Keratinocyte (primary cell): ENCODE measurements around the gene SLC6A7. TPM values are rescaled to one million over a fixed set of nuclear protein-coding genes. Genes with fewer than 3 reads are reported as not detected.
A peak's percentile ranks its signal among the peaks of the same experiment; 100 is the strongest.

Experiments
- DNase-seq: peaks from one replicate; pipeline ENCODE4 v3.0.0-alpha.2; 2011; ENCODE audit warnings: low read depth, missing footprints, low spot score
- FAIRE-seq: peaks from 2 replicates; lab custom pipeline; 2011; peaks lifted over from hg19 to GRCh38; lab: Jason Lieb, UNC
- H2AFZ ChIP-seq: 2 replicates; pipeline ENCODE4 v1.6.0; 2012; ENCODE audit warnings: low read length, control low read depth, inconsistent platforms; ENCODE audit not compliant: control insufficient read depth
- H3K27ac ChIP-seq: 2 replicates; pipeline ENCODE4 v1.5.1; 2011; ENCODE audit warnings: low read length; ENCODE audit not compliant: control insufficient read depth, insufficient read depth
- H3K27me3 ChIP-seq: 3 replicates; pipeline ENCODE4 v1.6.0; 2011; ENCODE audit warnings: low read length; ENCODE audit not compliant: control insufficient read depth, insufficient read depth; ENCODE audit errors: extremely low read depth
- H3K36me3 ChIP-seq, 2 experiments: 2 replicates in 1 of 2; 3 replicates in 1 of 2; pipeline ENCODE4 v1.5.1; 2011; ENCODE audit warnings: low read length in 2 of 2, mild to moderate bottlenecking in 1 of 2; ENCODE audit not compliant: control insufficient read depth in 2 of 2, insufficient read depth in 2 of 2; ENCODE audit errors: extremely low read depth in 1 of 2
- H3K4me1 ChIP-seq: 3 replicates; pipeline ENCODE4 v1.5.1; 2011; ENCODE audit warnings: low read length; ENCODE audit not compliant: control insufficient read depth, insufficient read depth; ENCODE audit errors: extremely low read depth
- H3K4me2 ChIP-seq: 3 replicates; pipeline ENCODE4 v1.6.0; 2011; ENCODE audit warnings: low read depth, low read length; ENCODE audit not compliant: control insufficient read depth, insufficient read depth; ENCODE audit errors: extremely low read depth
- H3K4me3 ChIP-seq, 3 experiments: fragments of 200-600 bp in 1 of 3; sonication (generic) in 1 of 3; 2 replicates in 2 of 3; 3 replicates in 1 of 3; pipeline ENCODE4 v1.5.1; 2011 to 2016; ENCODE audit warnings: low read length in 3 of 3, mild to moderate bottlenecking in 3 of 3, control low read depth in 2 of 3, inconsistent platforms in 1 of 3, low read depth in 1 of 3, mixed read lengths in 1 of 3, mixed run types in 1 of 3, moderate library complexity in 1 of 3; ENCODE audit not compliant: control insufficient read depth in 2 of 3, insufficient read depth in 2 of 3; ENCODE audit errors: extremely low read depth in 1 of 3
- H3K79me2 ChIP-seq: 2 replicates; pipeline ENCODE4 v1.6.0; 2012; ENCODE audit warnings: low read length; ENCODE audit not compliant: control insufficient read depth, insufficient read depth
- H3K9ac ChIP-seq: 3 replicates; pipeline ENCODE4 v1.6.0; 2011; ENCODE audit warnings: low read length; ENCODE audit not compliant: control insufficient read depth, insufficient read depth; ENCODE audit errors: extremely low read depth
- H3K9me1 ChIP-seq: 3 replicates; pipeline ENCODE4 v1.6.0; 2011; ENCODE audit warnings: low read length; ENCODE audit not compliant: control insufficient read depth, insufficient read depth; ENCODE audit errors: extremely low read depth
- H3K9me3 ChIP-seq: 2 replicates; pipeline ENCODE4 v1.5.1; 2012; ENCODE audit warnings: low read depth, low read length; ENCODE audit not compliant: control insufficient read depth
- H4K20me1 ChIP-seq: 3 replicates; pipeline ENCODE4 v1.6.0; 2011; ENCODE audit warnings: low read length; ENCODE audit not compliant: control insufficient read depth, insufficient read depth; ENCODE audit errors: extremely low read depth
- EZH2 ChIP-seq: IDR thresholded peaks from one replicate; pipeline ENCODE4 v1.6.1; 2012; ENCODE audit warnings: inconsistent platforms, mild to moderate bottlenecking, low read length, moderate library complexity
- dilution Hi-C: fragments of 300-500 bp; cut with MboI; formaldehyde crosslinking; loops from one replicate; pipeline ENCODE4 v1.7.0; 2020; ENCODE audit warnings: low sequenced_read_pairs; ENCODE audit not compliant: extremely low pct_ligation_motif_present
- polyA minus RNA-seq, 3 experiments: library from RNA; depleted of rRNA, polyadenylated mRNA; stranded (reverse); fragments of >200 nt; gene quantifications; 1 replicate in 1 of 3; 2 replicates in 1 of 3; 3 replicates in 1 of 3; pipeline ENCODE4 v1.2.3, GENCODE V29; 2011
- polyA plus RNA-seq, 5 experiments: library from polyadenylated mRNA; depleted of rRNA in 3 of 5; stranded (reverse) in 3 of 5; stranded (forward) in 1 of 5; unstranded in 1 of 5; fragments of >200 nt; gene quantifications; 1 replicate in 1 of 5; 2 replicates in 3 of 5; 3 replicates in 1 of 5; pipeline versions ENCODE4 v1.2.1 to v1.2.3, GENCODE V29; 2011 to 2012; ENCODE audit warnings: missing spikeins in 2 of 5, low read depth in 1 of 5, low replicate concordance in 1 of 5
- TF ChIP-seq, protein P1 (sequence below), 3 experiments: IDR thresholded peaks in 1 of 3; conservative IDR thresholded peaks in 1 of 3; optimal IDR thresholded peaks in 1 of 3; 2 replicates in 2 of 3; 3 replicates in 1 of 3; pipeline versions ENCODE3 to v1.5.1; 2011; ENCODE audit warnings: low read length in 3 of 3, mild to moderate bottlenecking in 3 of 3, moderate library complexity in 2 of 3, control low read depth in 1 of 3, inconsistent platforms in 1 of 3; ENCODE audit not compliant: insufficient read depth in 2 of 3; ENCODE audit errors: extremely low read depth in 1 of 3

SLC6A7 gene
- polyA plus RNA-seq (not detected in 3 replicates), polyA minus RNA-seq (not detected in 3 replicates)
- polyA plus RNA-seq (2011; ENCODE audit: low read depth): not detected
- polyA plus RNA-seq (2011; cell fraction: cytosol; rRNA removed): not detected in 2 replicates
- not detected in 2 replicates for polyA plus RNA-seq (2011; cell fraction: nucleus; rRNA removed)
- polyA plus RNA-seq (2012; ENCODE audit: low replicate concordance): not detected in 2 replicates
- polyA minus RNA-seq (2011; cell fraction: cytosol; rRNA and poly(A)+ RNA removed): not detected
- polyA minus RNA-seq (2011; cell fraction: nucleus; rRNA and poly(A)+ RNA removed): not detected in 2 replicates

DNA sequence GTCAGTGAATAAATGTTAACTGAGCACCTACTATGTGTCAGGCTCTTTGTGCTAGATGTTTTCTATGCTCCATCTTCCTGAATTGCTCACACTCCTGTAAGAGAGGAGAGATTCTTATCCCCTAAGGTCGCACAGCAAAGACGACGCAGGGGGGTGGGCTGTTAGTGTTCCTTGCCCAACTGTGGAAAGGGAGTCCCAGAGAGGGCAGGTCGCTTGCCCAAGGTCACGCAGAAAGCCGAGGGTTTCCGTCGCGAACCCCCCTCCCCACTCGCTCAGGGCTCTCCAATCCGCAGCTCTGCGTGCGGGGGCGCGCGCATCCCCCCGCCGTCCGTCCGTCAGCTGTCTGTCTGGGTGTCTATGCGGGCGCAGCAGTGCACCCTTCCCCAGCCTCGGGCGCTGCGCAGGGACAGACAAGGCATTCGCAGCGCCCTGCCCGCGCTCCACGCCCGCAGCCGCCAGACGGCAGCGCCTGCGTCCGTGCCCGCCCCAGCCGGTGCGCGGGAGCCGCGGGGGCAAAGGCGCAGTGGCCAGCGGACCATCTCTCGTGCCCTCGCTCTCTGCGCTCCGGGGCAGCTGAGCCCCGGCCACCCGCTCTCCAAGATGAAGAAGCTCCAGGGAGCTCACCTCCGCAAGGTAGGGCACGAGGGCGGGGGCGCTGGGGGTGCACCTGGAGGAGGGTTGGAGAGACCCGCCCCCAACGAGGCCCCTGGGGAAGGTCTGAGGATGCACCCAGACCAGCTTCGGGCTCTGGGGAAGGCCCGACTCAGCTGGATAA, at the start of gene SLC6A7:
TSS of gene SLC6A7 (plus strand) at position 335 of the 775 bp plus-strand sequence. CDS start at position 601, 266 bp downstream.
- Histone ChIP-seq H2AFZ (no peak within 1 kb of the TSS), H3K9me3 (no peaks in the 10 kb centered on the region), H3K4me1 (no peaks in the 10 kb centered on the region), H3K27me3 (peaks cover 65% of the 10 kb centered on the region), H3K27ac (no peak within 1 kb of the TSS), H3K36me3 (no peaks in the 10 kb centered on the region), H3K4me3 (no peak within 1 kb of the TSS), H3K4me2 (no peak within 1 kb of the TSS), H3K79me2 (no peaks in the 10 kb centered on the region), H3K9ac (no peak within 1 kb of the TSS), H4K20me1 (no peaks in the 10 kb centered on the region), H3K9me1 (no peaks in the 10 kb centered on the region)
- dilution Hi-C loops: no loop called here
- no peak for DNase-seq
- TF ChIP-seq, protein P1, sequence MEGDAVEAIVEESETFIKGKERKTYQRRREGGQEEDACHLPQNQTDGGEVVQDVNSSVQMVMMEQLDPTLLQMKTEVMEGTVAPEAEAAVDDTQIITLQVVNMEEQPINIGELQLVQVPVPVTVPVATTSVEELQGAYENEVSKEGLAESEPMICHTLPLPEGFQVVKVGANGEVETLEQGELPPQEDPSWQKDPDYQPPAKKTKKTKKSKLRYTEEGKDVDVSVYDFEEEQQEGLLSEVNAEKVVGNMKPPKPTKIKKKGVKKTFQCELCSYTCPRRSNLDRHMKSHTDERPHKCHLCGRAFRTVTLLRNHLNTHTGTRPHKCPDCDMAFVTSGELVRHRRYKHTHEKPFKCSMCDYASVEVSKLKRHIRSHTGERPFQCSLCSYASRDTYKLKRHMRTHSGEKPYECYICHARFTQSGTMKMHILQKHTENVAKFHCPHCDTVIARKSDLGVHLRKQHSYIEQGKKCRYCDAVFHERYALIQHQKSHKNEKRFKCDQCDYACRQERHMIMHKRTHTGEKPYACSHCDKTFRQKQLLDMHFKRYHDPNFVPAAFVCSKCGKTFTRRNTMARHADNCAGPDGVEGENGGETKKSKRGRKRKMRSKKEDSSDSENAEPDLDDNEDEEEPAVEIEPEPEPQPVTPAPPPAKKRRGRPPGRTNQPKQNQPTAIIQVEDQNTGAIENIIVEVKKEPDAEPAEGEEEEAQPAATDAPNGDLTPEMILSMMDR (optimal IDR thresholded peaks at IDR 0.05 in 1 of 3, IDR thresholded peaks at IDR 0.05 in 1 of 3, conservative IDR thresholded peaks at IDR 0.05 in 1 of 3; ENCODE audit: extremely low read depth in 1 of 3, insufficient read depth in 2 of 3, low read length in 3 of 3): no peak
- peak; percentile 85 for TF ChIP-seq EZH2
- FAIRE-seq: no peak

DNA sequence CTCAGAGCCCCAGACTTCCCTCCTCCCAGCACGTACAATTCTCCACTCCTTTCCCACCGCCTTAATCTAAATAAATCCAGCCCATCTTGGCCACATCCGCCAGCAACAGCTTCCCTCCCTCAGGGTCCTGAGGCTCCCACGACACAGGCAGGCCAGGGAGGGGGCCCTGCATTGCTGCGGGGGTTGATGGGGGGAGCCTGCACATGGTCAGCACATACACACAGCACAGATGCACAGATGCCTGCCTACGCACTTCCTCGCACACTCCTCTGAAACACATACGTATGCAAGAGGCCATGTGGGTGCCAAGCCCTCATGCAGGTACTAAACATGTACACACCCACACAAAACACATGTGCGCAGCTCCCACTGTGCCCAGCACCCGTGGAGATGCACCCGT, 49.0 kb upstream of the SLC6A7 start:
- dilution Hi-C loops: no loop called here
- H2AFZ ChIP-seq: no peak overlapping the region
- no peaks in the 10 kb centered on the region for H3K9me1 ChIP-seq
- no peak overlapping the region for H3K4me2 ChIP-seq
- DNase-seq (no peak), FAIRE-seq (no peak)
- TF ChIP-seq, protein P1 (optimal IDR thresholded peaks at IDR 0.05 in 1 of 3, IDR thresholded peaks at IDR 0.05 in 1 of 3, conservative IDR thresholded peaks at IDR 0.05 in 1 of 3; ENCODE audit: extremely low read depth in 1 of 3, insufficient read depth in 2 of 3, low read length in 3 of 3): no peak
- no peak for TF ChIP-seq EZH2
- no peak overlapping the region for H3K27ac ChIP-seq
- no peaks in the 10 kb centered on the region for H3K9me3 ChIP-seq
- H3K4me3 ChIP-seq: no peak overlapping the region
- peaks cover 5% of the 10 kb centered on the region for H3K27me3 ChIP-seq
- H3K79me2 ChIP-seq: no peaks in the 10 kb centered on the region
- no peak overlapping the region for H3K9ac ChIP-seq
- no peaks in the 10 kb centered on the region for H3K36me3 ChIP-seq
- H4K20me1 ChIP-seq: no peaks in the 10 kb centered on the region
- peaks cover 12% of the 10 kb centered on the region for H3K4me1 ChIP-seq
